Astrocyte of the hippocampus (primary cell): ENCODE measurements around the gene KRT6B.

Experiments
- DNase-seq: peaks from one replicate; pipeline ENCODE4 v3.0.0; 2011; ENCODE audit warnings: low read depth, low spot score

KRT6B gene

GRCh38 chr12:52436000-52436827, 15.7 kb downstream of the KRT6B start:
- DNase-seq = peak; percentile 90

GRCh38 chr12:52435659-52435999, 16.3 kb downstream of the KRT6B start:
- no peak for DNase-seq

GRCh38 chr12:52434760-52435530, 17.0 kb downstream of the KRT6B start:
- DNase-seq = no peak

- DNase-seq = peak; percentile 62
These were observed 17.7 kb downstream of the KRT6B start, which contains the start of gene KRT75 for GRCh38 chr12:52434081-52434733. TSS of gene KRT75 (minus strand) at chr12:52434371. CDS start at chr12:52434304, 67 bp downstream.

GRCh38 chr12:52433501-52434080, 18.4 kb downstream of the KRT6B start:
- no peak for DNase-seq

- DNase-seq = no peak
These were observed 19.3 kb downstream of the KRT6B start for GRCh38 chr12:52432559-52433207.

GRCh38 chr12:52428121-52428520, 23.8 kb downstream of the KRT6B start:
- DNase-seq = no peak

GRCh38 chr12:52427083-52427482, 24.9 kb downstream of the KRT6B start:
- DNase-seq = no peak

- no peak for DNase-seq
These were observed 25.9 kb downstream of the KRT6B start for GRCh38 chr12:52426034-52426433.

GRCh38 chr12:52425466-52425865, 26.5 kb downstream of the KRT6B start:
- no peak for DNase-seq

GRCh38 chr12:52423661-52424500, 28.1 kb downstream of the KRT6B start:
- no peak for DNase-seq

- DNase-seq = no peak
These were observed 28.9 kb downstream of the KRT6B start for GRCh38 chr12:52423035-52423434.

GRCh38 chr12:52419656-52420055, 32.3 kb downstream of the KRT6B start:
- no peak for DNase-seq

GRCh38 chr12:52418576-52419110, 33.3 kb downstream of the KRT6B start:
- DNase-seq = no peak

- no peak for DNase-seq
These were observed 34.2 kb downstream of the KRT6B start for GRCh38 chr12:52417740-52418139.

- no peak for DNase-seq
These were observed 35.2 kb downstream of the KRT6B start for GRCh38 chr12:52416795-52417194.

GRCh38 chr12:52415870-52416750, 35.8 kb downstream of the KRT6B start:
- peak; percentile 33 for DNase-seq

- DNase-seq = no peak
These were observed 37.0 kb downstream of the KRT6B start for GRCh38 chr12:52414936-52415335.

GRCh38 chr12:52413782-52414345, 38.1 kb downstream of the KRT6B start:
- DNase-seq = no peak
